MCF 10A (cell line): ENCODE measurements around the gene OBSCN. TPM values are rescaled to one million over a fixed set of nuclear protein-coding genes. Genes with fewer than 3 reads are reported as not detected.

Source experiments
- BruUV-seq: library from RNA; stranded (reverse); fragments of 400-500 nt; replicated peaks from 2 replicates; lab custom pipeline; 2021; lab: Mats Ljungman, UMichigan
- CTCF ChIA-PET: fragments of 300-600 bp; sonication (Branson Sonifier 250); formaldehyde crosslinking; extraction: SDS; loops from one replicate; lab custom pipeline; 2021; ENCODE audit warnings: antibody characterized with exemption, inconsistent platforms; lab: Yijun Ruan, JAX
- POLR2A ChIA-PET: fragments of 300-600, 350-650 bp; sonication (Branson Sonifier 250); formaldehyde crosslinking; extraction: SDS; loops from one replicate; lab custom pipeline; 2020; ENCODE audit warnings: antibody characterized with exemption, inconsistent platforms; lab: Yijun Ruan, JAX
- DNase-seq: peaks from one replicate; pipeline ENCODE4 v3.0.0-alpha.2; 2018; ENCODE audit not compliant: unreplicated experiment
- H3K27ac Mint-ChIP-seq: one replicate; pipeline ENCODE4 v1.8.0; 2022; ENCODE audit warnings: mild to moderate bottlenecking, low read depth, mixed read lengths; ENCODE audit not compliant: unreplicated experiment
- H3K27me3 Mint-ChIP-seq: one replicate; pipeline ENCODE4 v1.8.0; 2022; ENCODE audit warnings: mixed read lengths; ENCODE audit not compliant: insufficient read depth, unreplicated experiment
- H3K36me3 Mint-ChIP-seq: one replicate; pipeline ENCODE4 v1.8.0; 2022; ENCODE audit warnings: mild to moderate bottlenecking, moderate library complexity, mixed read lengths; ENCODE audit not compliant: insufficient read depth, unreplicated experiment
- H3K4me1 Mint-ChIP-seq: one replicate; pipeline ENCODE4 v1.8.0; 2022; ENCODE audit warnings: mixed read lengths; ENCODE audit not compliant: insufficient read depth, unreplicated experiment
- H3K4me3 Mint-ChIP-seq: one replicate; pipeline ENCODE4 v1.8.0; 2022; ENCODE audit warnings: mild to moderate bottlenecking, moderate library complexity, mixed read lengths; ENCODE audit not compliant: unreplicated experiment
- H3K9me3 Mint-ChIP-seq: one replicate; pipeline ENCODE4 v1.8.0; 2022; ENCODE audit warnings: mixed read lengths; ENCODE audit not compliant: unreplicated experiment
- intact Hi-C: fragments of 100-400 bp; cut with micrococcal nuclease; formaldehyde crosslinking; loops from 2 replicates; pipeline ENCODE4 v1.14.1; 2022
- total RNA-seq: library from RNA; stranded (reverse); gene quantifications from 2 replicates; pipeline ENCODE4 v1.2.3, GENCODE V29; 2022
- TF ChIP-seq, protein P1 (sequence below): fragments of 200-600 bp; IDR thresholded peaks from one replicate; pipeline ENCODE4 v1.8.0; 2022; ENCODE audit warnings: antibody characterized with exemption, mild to moderate bottlenecking; ENCODE audit not compliant: unreplicated experiment

OBSCN gene
- total RNA-seq, 1 experiment from 2014 or later, result 22.6 TPM

DNA sequence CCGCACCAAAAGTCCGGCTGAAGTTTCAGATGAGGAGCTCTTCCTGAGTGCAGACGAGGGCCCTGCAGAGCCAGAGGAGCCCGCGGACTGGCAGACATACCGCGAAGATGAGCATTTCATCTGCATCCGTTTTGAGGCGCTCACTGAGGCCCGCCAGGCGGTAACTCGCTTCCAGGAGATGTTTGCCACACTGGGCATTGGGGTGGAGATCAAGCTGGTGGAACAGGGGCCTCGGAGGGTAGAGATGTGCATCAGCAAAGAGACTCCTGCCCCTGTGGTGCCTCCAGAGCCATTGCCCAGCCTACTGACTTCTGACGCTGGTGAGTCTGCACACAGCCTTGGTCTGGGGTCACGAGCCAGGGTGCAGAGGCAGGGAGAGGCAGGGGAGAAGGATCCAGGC is 114.1 kb downstream of the OBSCN start:
- TF ChIP-seq, protein P1, sequence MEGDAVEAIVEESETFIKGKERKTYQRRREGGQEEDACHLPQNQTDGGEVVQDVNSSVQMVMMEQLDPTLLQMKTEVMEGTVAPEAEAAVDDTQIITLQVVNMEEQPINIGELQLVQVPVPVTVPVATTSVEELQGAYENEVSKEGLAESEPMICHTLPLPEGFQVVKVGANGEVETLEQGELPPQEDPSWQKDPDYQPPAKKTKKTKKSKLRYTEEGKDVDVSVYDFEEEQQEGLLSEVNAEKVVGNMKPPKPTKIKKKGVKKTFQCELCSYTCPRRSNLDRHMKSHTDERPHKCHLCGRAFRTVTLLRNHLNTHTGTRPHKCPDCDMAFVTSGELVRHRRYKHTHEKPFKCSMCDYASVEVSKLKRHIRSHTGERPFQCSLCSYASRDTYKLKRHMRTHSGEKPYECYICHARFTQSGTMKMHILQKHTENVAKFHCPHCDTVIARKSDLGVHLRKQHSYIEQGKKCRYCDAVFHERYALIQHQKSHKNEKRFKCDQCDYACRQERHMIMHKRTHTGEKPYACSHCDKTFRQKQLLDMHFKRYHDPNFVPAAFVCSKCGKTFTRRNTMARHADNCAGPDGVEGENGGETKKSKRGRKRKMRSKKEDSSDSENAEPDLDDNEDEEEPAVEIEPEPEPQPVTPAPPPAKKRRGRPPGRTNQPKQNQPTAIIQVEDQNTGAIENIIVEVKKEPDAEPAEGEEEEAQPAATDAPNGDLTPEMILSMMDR, result no peak
- no peaks in the 10 kb centered on the region for H3K9me3 Mint-ChIP-seq

DNA sequence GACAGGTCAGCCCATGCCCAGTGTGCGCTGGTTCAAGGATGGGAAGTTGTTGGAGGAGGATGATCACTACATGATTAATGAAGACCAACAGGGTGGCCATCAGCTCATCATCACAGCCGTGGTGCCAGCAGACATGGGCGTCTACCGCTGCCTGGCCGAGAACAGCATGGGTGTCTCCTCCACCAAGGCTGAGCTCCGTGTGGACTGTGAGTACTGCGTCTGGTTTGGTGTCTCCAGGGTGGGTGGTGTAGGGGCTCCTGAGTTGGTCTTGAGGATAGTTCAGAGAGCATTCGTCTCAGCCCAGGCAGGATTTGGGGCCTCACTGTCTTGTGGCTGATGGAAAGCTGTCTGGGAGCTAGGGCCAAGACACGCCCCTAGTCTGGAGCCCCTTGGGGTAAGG is 115.6 kb downstream of the OBSCN start:
- intact Hi-C loops, result no loop called here
- no peak for DNase-seq
- no peak overlapping the region for H3K4me3 Mint-ChIP-seq
- ChIA-PET POLR2A (interaction anchor here (0.7 kb wide), 2 partner anchors 135 to 1858 kb away, joined by 3 read pairs; no protein-coding TSS in a partner anchor), CTCF (interaction anchor here (0.6 to 0.7 kb wide), 3 partner anchors 29 to 202 kb away, joined by 3 read pairs; no protein-coding TSS in a partner anchor)
- no peaks in the 10 kb centered on the region for H3K9me3 Mint-ChIP-seq
- no peaks in the 10 kb centered on the region for H3K27me3 Mint-ChIP-seq
- H3K4me1 Mint-ChIP-seq, result no peaks in the 10 kb centered on the region
- BruUV-seq, result no TSS peak
- TF ChIP-seq, protein P1, result no peak
- no peak overlapping the region for H3K27ac Mint-ChIP-seq
- H3K36me3 Mint-ChIP-seq, result no peaks in the 10 kb centered on the region

More for the DNA sequence above, 114.1 kb downstream of the OBSCN start:
- H3K27ac Mint-ChIP-seq, result no peak overlapping the region
- no peaks in the 10 kb centered on the region for H3K36me3 Mint-ChIP-seq
- no peak for DNase-seq
- no peak overlapping the region for H3K4me3 Mint-ChIP-seq
- BruUV-seq, result no TSS peak
- intact Hi-C loops, result no loop called here
- ChIA-PET POLR2A (interaction anchor here (0.6 to 0.7 kb wide), 2 partner anchors 9 to 90 kb away, joined by 3 read pairs; no protein-coding TSS in a partner anchor), CTCF (no interaction called here)
- H3K27me3 Mint-ChIP-seq, result no peaks in the 10 kb centered on the region
- no peaks in the 10 kb centered on the region for H3K4me1 Mint-ChIP-seq

- TF ChIP-seq, protein P1, result no peak
Observed at GRCh38 chr1:228325267-228325666, 117.4 kb downstream of the OBSCN start.

DNA sequence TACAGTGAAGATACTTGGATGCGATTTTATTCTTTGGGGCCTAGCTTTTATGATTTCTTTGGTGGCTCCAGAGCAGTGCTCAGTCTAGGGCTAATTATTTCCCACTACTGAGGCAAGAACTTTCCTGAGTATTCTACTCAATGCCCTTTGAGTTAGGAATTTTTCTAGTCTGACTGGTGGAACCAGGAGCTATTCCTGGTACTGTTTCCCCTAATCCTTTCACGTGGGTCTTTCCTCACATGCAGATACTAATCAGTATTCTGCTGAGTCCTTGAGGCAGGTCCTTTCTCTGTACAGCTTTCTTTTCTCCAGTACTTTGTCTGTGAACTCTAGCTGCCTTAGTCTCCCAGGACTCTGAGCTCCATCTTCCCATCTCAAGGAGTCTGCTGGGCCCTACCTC is 122.0 kb downstream of the OBSCN start:
- CTCF ChIA-PET, result interaction anchor here (0.6 to 1.0 kb wide), 3 partner anchors 12 to 112 kb away, joined by 3 read pairs; no protein-coding TSS in a partner anchor
- no peaks in the 10 kb centered on the region for H3K4me1 Mint-ChIP-seq
- H3K36me3 Mint-ChIP-seq, result no peaks in the 10 kb centered on the region
- intact Hi-C loops, result no loop called here
- POLR2A ChIA-PET, result no interaction called here
- no peak overlapping the region for H3K4me3 Mint-ChIP-seq
- no peak overlapping the region for H3K27ac Mint-ChIP-seq
- no peaks in the 10 kb centered on the region for H3K27me3 Mint-ChIP-seq
- BruUV-seq, result no TSS peak
- TF ChIP-seq, protein P1, result no peak
- H3K9me3 Mint-ChIP-seq, result no peaks in the 10 kb centered on the region
- DNase-seq, result no peak

More at GRCh38 chr1:228325267-228325666, 117.4 kb downstream of the OBSCN start:
- Mint-ChIP-seq H3K4me3 (no peak overlapping the region), H3K27me3 (no peaks in the 10 kb centered on the region), H3K9me3 (no peaks in the 10 kb centered on the region), H3K4me1 (no peaks in the 10 kb centered on the region), H3K36me3 (no peaks in the 10 kb centered on the region), H3K27ac (no peak overlapping the region)
- POLR2A ChIA-PET, result interaction anchor here (0.7 kb wide), 1 partner anchor 134 kb away, joined by 3 read pairs; no protein-coding TSS in a partner anchor
- no TSS peak for BruUV-seq
- intact Hi-C loops, result no loop called here
- CTCF ChIA-PET, result interaction anchor here (1.0 kb wide), 1 partner anchor 32 kb away, joined by 3 read pairs; no protein-coding TSS in a partner anchor
- no peak for DNase-seq
